HG03060 (cell line): ENCODE measurements around the gene ARHGEF7.

Experiments used
- ATAC-seq: cut with Tn5 transposase; IDR thresholded peaks from one replicate; pipeline ENCODE4 v1.9.1; 2021; ENCODE audit warnings: low read depth, moderate number of reproducible peaks; ENCODE audit not compliant: unreplicated experiment

ARHGEF7 gene

GRCh38 chr13:111317571-111318345 is 202.6 kb downstream of the ARHGEF7 start:
- no peak for ATAC-seq

GRCh38 chr13:111318386-111318785 is 203.3 kb downstream of the ARHGEF7 start:
- ATAC-seq, result no peak

- no peak for ATAC-seq
Observed at GRCh38 chr13:111319521-111319920, 204.4 kb downstream of the ARHGEF7 start.

- ATAC-seq, result no peak
Observed at GRCh38 chr13:111319998-111320911, 205.1 kb downstream of the ARHGEF7 start, which contains the start of gene TEX29. Gene TEX29, plus strand, starts transcription at chr13:111320642. Its CDS starts 249 bp downstream, at chr13:111320891.

GRCh38 chr13:111322001-111322915 is 207.1 kb downstream of the ARHGEF7 start:
- ATAC-seq, result no peak

- ATAC-seq, result no peak
Observed at GRCh38 chr13:111322916-111323331, 207.8 kb downstream of the ARHGEF7 start.

- ATAC-seq, result no peak
Observed at GRCh38 chr13:111323549-111323948, 208.4 kb downstream of the ARHGEF7 start.

- no peak for ATAC-seq
Observed at GRCh38 chr13:111323950-111324651, 209.0 kb downstream of the ARHGEF7 start.

- ATAC-seq, result no peak
Observed at GRCh38 chr13:111324736-111325135, 209.6 kb downstream of the ARHGEF7 start.

GRCh38 chr13:111325146-111325890 is 210.2 kb downstream of the ARHGEF7 start:
- ATAC-seq, result no peak

- ATAC-seq, result no peak
Observed at GRCh38 chr13:111325941-111326620, 211.0 kb downstream of the ARHGEF7 start.

- no peak for ATAC-seq
Observed at GRCh38 chr13:111326621-111326965, 211.5 kb downstream of the ARHGEF7 start.

- ATAC-seq, result no peak
Observed at GRCh38 chr13:111326981-111327642, 212.0 kb downstream of the ARHGEF7 start.

- ATAC-seq, result no peak
Observed at GRCh38 chr13:111327730-111328573, 212.8 kb downstream of the ARHGEF7 start.

GRCh38 chr13:111328574-111329410 is 213.7 kb downstream of the ARHGEF7 start:
- ATAC-seq, result no peak

- no peak for ATAC-seq
Observed at GRCh38 chr13:111329641-111330040, 214.5 kb downstream of the ARHGEF7 start.
